IMR-90 (cell line): ENCODE measurements around the gene PLRG1. TPM values are rescaled to one million over a fixed set of nuclear protein-coding genes. Genes with fewer than 3 reads are reported as not detected.

ENCODE experiments used
- ATAC-seq: fragments of 200-7000 bp; cut with Tn5 transposase; 2 replicates; pipeline ENCODE4 v1.9.1; 2020; ENCODE audit warnings: low read depth, mild to moderate bottlenecking, moderate library complexity
- BruUV-seq: library from RNA; stranded (reverse); fragments of 400-500 nt; replicated peaks from 2 replicates; lab custom pipeline; 2021; lab: Mats Ljungman, UMichigan
- CTCF ChIA-PET: fragments of 300-600 bp; formaldehyde crosslinking; extraction: SDS; loops from one replicate; lab custom pipeline; 2021; ENCODE audit warnings: antibody characterized with exemption; lab: Yijun Ruan, JAX
- POLR2A ChIA-PET: fragments of 300-600 bp; sonication (Branson Sonifier 250); formaldehyde crosslinking; loops from one replicate; lab custom pipeline; 2022; ENCODE audit warnings: antibody characterized with exemption; ENCODE audit not compliant: unreplicated experiment; lab: Charles Lee
- DNase-seq: peaks from one replicate; pipeline ENCODE4 v3.0.0; 2013
- H2AFZ ChIP-seq: replicated peaks from 2 replicates; pipeline ENCODE3; 2013; ENCODE audit warnings: low read length, mild to moderate bottlenecking; ENCODE audit not compliant: poor library complexity
- H2AK5ac ChIP-seq: 2 replicates; pipeline ENCODE4 v1.6.1; 2013; ENCODE audit warnings: low read depth, low read length, inconsistent platforms
- H2AK9ac ChIP-seq: replicated peaks from 2 replicates; pipeline ENCODE3; 2013; ENCODE audit warnings: mild to moderate bottlenecking, low read depth, low read length, moderate library complexity; ENCODE audit not compliant: poor library complexity
- H2BK120ac ChIP-seq: 2 replicates; pipeline ENCODE4 v1.6.1; 2013; ENCODE audit warnings: low read depth, low read length, inconsistent platforms
- H2BK15ac ChIP-seq: 3 replicates; pipeline ENCODE4 v1.6.1; 2013; ENCODE audit warnings: low read depth, low read length, inconsistent platforms
- H2BK20ac ChIP-seq: 2 replicates; pipeline ENCODE4 v1.6.1; 2013; ENCODE audit warnings: low read depth, mild to moderate bottlenecking, inconsistent platforms, low read length, moderate library complexity
- H2BK5ac ChIP-seq: 2 replicates; pipeline ENCODE4 v1.6.1; 2013; ENCODE audit warnings: mild to moderate bottlenecking, low read depth, low read length, inconsistent platforms; ENCODE audit not compliant: poor library complexity, severe bottlenecking
- H3K14ac ChIP-seq: replicated peaks from 2 replicates; pipeline ENCODE4 v1.6.1; 2013; ENCODE audit warnings: low read depth, low read length, inconsistent platforms
- H3K18ac ChIP-seq: 2 replicates; pipeline ENCODE4 v1.6.1; 2013; ENCODE audit warnings: low read depth, low read length, control low read depth
- H3K23ac ChIP-seq: 2 replicates; pipeline ENCODE4 v1.6.1; 2013; ENCODE audit warnings: low read depth, low read length, inconsistent platforms
- H3K27ac ChIP-seq: 2 replicates; pipeline ENCODE4 v1.5.1; 2013; ENCODE audit warnings: mild to moderate bottlenecking, control low read depth, low read length; ENCODE audit not compliant: insufficient read depth
- H3K27me3 ChIP-seq: 2 replicates; pipeline ENCODE4 v1.6.1; 2013; ENCODE audit warnings: low read length; ENCODE audit not compliant: control insufficient read depth, insufficient read depth
- H3K36me3 ChIP-seq: 2 replicates; pipeline ENCODE4 v1.6.1; 2013; ENCODE audit warnings: low read length, mixed read lengths; ENCODE audit not compliant: control insufficient read depth, insufficient read depth
- H3K4ac ChIP-seq: 2 replicates; pipeline ENCODE4 v1.6.1; 2013; ENCODE audit warnings: low read depth, low read length, inconsistent platforms
- H3K4me1 ChIP-seq: 2 replicates; pipeline ENCODE4 v1.6.1; 2013; ENCODE audit warnings: low read length, mixed read lengths; ENCODE audit not compliant: control insufficient read depth, insufficient read depth
- H3K4me2 ChIP-seq: 2 replicates; pipeline ENCODE4 v1.6.1; 2013; ENCODE audit warnings: low read depth, mild to moderate bottlenecking, control low read depth, low read length, moderate library complexity
- H3K4me3 ChIP-seq: 2 replicates; pipeline ENCODE4 v1.5.1; 2013; ENCODE audit warnings: low read depth, mild to moderate bottlenecking, control low read depth, low read length, moderate library complexity; ENCODE audit not compliant: insufficient read depth
- H3K56ac ChIP-seq: 2 replicates; pipeline ENCODE4 v1.6.1; 2013; ENCODE audit warnings: low read length, inconsistent platforms; ENCODE audit not compliant: insufficient read depth; ENCODE audit errors: extremely low read depth
- H3K79me1 ChIP-seq, 2 experiments: 2 replicates each; pipeline ENCODE4 v1.6.1; 2013; ENCODE audit warnings: low read length in 2 of 2, inconsistent platforms in 1 of 2, low read depth in 1 of 2
- H3K9ac ChIP-seq: 2 replicates; pipeline ENCODE4 v1.6.1; 2013; ENCODE audit warnings: low read depth, low read length, control low read depth
- H3K9me1 ChIP-seq: 2 replicates; pipeline ENCODE4 v1.6.1; 2013; ENCODE audit warnings: low read length, inconsistent platforms; ENCODE audit not compliant: insufficient read depth
- H3K9me3 ChIP-seq: 2 replicates; pipeline ENCODE4 v1.6.1; 2013; ENCODE audit warnings: low read length; ENCODE audit not compliant: control insufficient read depth, insufficient read depth
- H4K20me1 ChIP-seq: 2 replicates; pipeline ENCODE4 v1.6.1; 2013; ENCODE audit warnings: low read length, inconsistent platforms; ENCODE audit not compliant: insufficient read depth
- H4K5ac ChIP-seq: 2 replicates; pipeline ENCODE4 v1.6.1; 2013; ENCODE audit warnings: mild to moderate bottlenecking, low read depth, low read length, control low read depth
- H4K8ac ChIP-seq, 2 experiments: 2 replicates each; pipeline ENCODE4 v1.6.1; 2013; ENCODE audit warnings: low read depth in 2 of 2, low read length in 2 of 2, control low read depth in 1 of 2, inconsistent platforms in 1 of 2
- H4K91ac ChIP-seq: 2 replicates; pipeline ENCODE4 v1.6.1; 2013; ENCODE audit warnings: low read depth, low read length, inconsistent platforms; ENCODE audit not compliant: insufficient read depth
- BHLHE40 ChIP-seq: fragments of 150-350 bp; IDR thresholded peaks from 2 replicates; pipeline ENCODE4 v1.6.1; 2016; ENCODE audit warnings: mild to moderate bottlenecking, low read depth, low read length
- CEBPB ChIP-seq: IDR thresholded peaks from 2 replicates; pipeline ENCODE4 v1.6.1; 2012; ENCODE audit warnings: low read depth, low read length, improper control_type of control experiment
- CHD1 ChIP-seq: IDR thresholded peaks from 2 replicates; pipeline ENCODE4 v1.6.1; 2012; ENCODE audit warnings: low read depth, low read length, improper control_type of control experiment
- ELK1 ChIP-seq: fragments of 150-350 bp; IDR thresholded peaks from 2 replicates; pipeline ENCODE4 v1.6.1; 2016; ENCODE audit warnings: low read depth, mild to moderate bottlenecking, low read length, moderate library complexity, borderline replicate concordance
- FOS ChIP-seq: fragments of 150-350 bp; IDR thresholded peaks from 2 replicates; pipeline ENCODE4 v1.6.1; 2016; ENCODE audit warnings: low read depth, low read length
- NFE2L2 ChIP-seq: fragments of 150-350 bp; IDR thresholded peaks from 2 replicates; pipeline ENCODE4 v1.6.1; 2016; ENCODE audit warnings: low read depth, mild to moderate bottlenecking, low read length
- POLR2A ChIP-seq: IDR thresholded peaks from 2 replicates; pipeline ENCODE4 v1.6.1; 2012; ENCODE audit warnings: mild to moderate bottlenecking, low read depth, low read length
- RCOR1 ChIP-seq: IDR thresholded peaks from 2 replicates; pipeline ENCODE4 v1.6.1; 2012; ENCODE audit warnings: mild to moderate bottlenecking, low read length, improper control_type of control experiment; ENCODE audit not compliant: insufficient replicate concordance
- RFX5 ChIP-seq: IDR thresholded peaks from 2 replicates; pipeline ENCODE4 v1.8.0; 2012; ENCODE audit warnings: low read depth, mild to moderate bottlenecking, low read length, moderate library complexity
- WGBS, 2 experiments: methylation state at CpG; one replicate each; pipeline versions ENCODE4 v1.1.5 to v1.1.7; 2013; ENCODE audit warnings: missing lambda C conversion rate in 2 of 2; ENCODE audit not compliant: insufficient read length in 1 of 2; ENCODE audit errors: extremely low coverage in 2 of 2; 5-methylcytosine and 5-hydroxymethylcytosine counted together
- dilution Hi-C: fragments of 300-500 bp; cut with HindIII; formaldehyde crosslinking; loops from one replicate; pipeline ENCODE4 v1.14.3; 2018; ENCODE audit warnings: low sequenced_read_pairs; ENCODE audit not compliant: unreplicated experiment
- in situ Hi-C: fragments of 300-500 bp; cut with MboI; formaldehyde crosslinking; loops from 3 replicates; pipeline ENCODE4 v1.14.3; 2019; ENCODE audit warnings: low sequenced_read_pairs, inconsistent platforms, mixed read lengths
- intact Hi-C: fragments of 100-400 bp; cut with micrococcal nuclease; formaldehyde crosslinking; loops from 2 replicates; pipeline ENCODE4 v1.10.0; 2022
- polyA plus RNA-seq, 3 experiments: library from polyadenylated mRNA; depleted of rRNA; stranded (reverse); fragments of >200 nt; gene quantifications; 2 replicates each; pipeline ENCODE4 v1.2.3, GENCODE V29; 2012; ENCODE audit warnings: low replicate concordance in 1 of 3
- total RNA-seq: library from RNA; depleted of rRNA; stranded (reverse); fragments of >200 nt; gene quantifications from 2 replicates; pipeline ENCODE4 v1.2.3, GENCODE V29; 2012
- TF ChIP-seq, protein P1 (sequence below): fragments of 150-350 bp; IDR thresholded peaks from 2 replicates; pipeline ENCODE4 v1.6.1; 2017; ENCODE audit warnings: mild to moderate bottlenecking, antibody characterized with exemption, low read length, low read depth
- TF ChIP-seq, protein P2 (sequence below): conservative IDR thresholded peaks from 2 replicates; pipeline ENCODE4 v1.5.1; 2012; ENCODE audit warnings: mild to moderate bottlenecking, low read depth, low read length, improper control_type of control experiment

The PLRG1 gene
- total and polyA plus RNA-seq, 2 of the 4 experiments (the other 2 are of a cell fraction) = 76.1 to 200 TPM

DNA sequence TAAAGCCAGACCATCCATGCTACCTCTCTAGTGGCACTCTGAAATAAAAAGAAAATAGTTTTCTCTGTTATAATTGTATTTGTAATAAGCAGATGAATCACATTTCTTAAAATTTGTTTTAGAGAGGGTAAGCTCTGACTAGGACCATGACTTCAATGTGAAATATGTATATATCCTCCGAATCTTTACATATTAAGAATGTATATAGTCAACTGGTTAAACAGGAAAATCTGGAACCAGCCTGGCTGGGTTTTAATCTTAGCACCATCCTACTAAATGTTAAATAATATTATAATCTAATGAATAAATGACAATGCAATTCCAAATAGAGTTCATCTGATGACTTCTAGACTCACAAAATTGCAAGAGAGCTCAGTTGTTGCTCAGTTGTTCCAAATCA is 14.1 kb upstream of the PLRG1 start:
- WGBS, 2 experiments = no CpG with 5 or more reads among the region's 1 CpG
- ChIA-PET POLR2A (no interaction called here), CTCF (interaction anchor here (1.2 kb wide), 1 partner anchor 154 kb away, joined by 3 read pairs; no protein-coding TSS in a partner anchor)
- no peak overlapping the region for H3K4ac ChIP-seq
- H2BK120ac ChIP-seq = no peak overlapping the region
- no peak for ATAC-seq
- H3K9me1 ChIP-seq = no peaks in the 10 kb centered on the region
- no peak overlapping the region for H4K91ac ChIP-seq
- no peak overlapping the region for H3K18ac ChIP-seq
- no TSS peak for BruUV-seq
- no peak overlapping the region for H2BK20ac ChIP-seq
- in situ Hi-C loops (loop anchor here (25.0 kb wide), 1 partner anchor 798 kb away; no protein-coding TSS in a partner anchor), dilution Hi-C loops (no loop called here), intact Hi-C loops (no loop called here)
- no peak overlapping the region for H2AFZ ChIP-seq
- no peak overlapping the region for H3K56ac ChIP-seq
- H4K8ac ChIP-seq = no peak overlapping the region
- H3K9me3 ChIP-seq = no peaks in the 10 kb centered on the region
- H3K27ac ChIP-seq = no peak overlapping the region
- H3K27me3 ChIP-seq = no peaks in the 10 kb centered on the region; the same call in 1 of the 2 replicates
- H3K79me1 ChIP-seq = no peaks in the 10 kb centered on the region
- no peaks in the 10 kb centered on the region for H4K20me1 ChIP-seq
- H3K14ac ChIP-seq = no peak overlapping the region
- no peak overlapping the region for H3K4me3 ChIP-seq
- no peak overlapping the region for H3K9ac ChIP-seq
- no peaks in the 10 kb centered on the region; the same call in 1 of the 2 replicates for H3K4me1 ChIP-seq
- no peak overlapping the region for H4K5ac ChIP-seq
- H2AK5ac ChIP-seq = no peak overlapping the region
- H3K23ac ChIP-seq = no peak overlapping the region
- H3K4me2 ChIP-seq = no peak overlapping the region
- H2AK9ac ChIP-seq = no peak overlapping the region
- H2BK5ac ChIP-seq = no peak overlapping the region
- no peak for DNase-seq
- TF ChIP-seq CEBPB (no peak), FOS (no peak), BHLHE40 (no peak), RFX5 (no peak), RCOR1 (no peak), NFE2L2 (no peak), POLR2A (no peak), ELK1 (no peak), CHD1 (no peak)
- TF ChIP-seq, protein P1, sequence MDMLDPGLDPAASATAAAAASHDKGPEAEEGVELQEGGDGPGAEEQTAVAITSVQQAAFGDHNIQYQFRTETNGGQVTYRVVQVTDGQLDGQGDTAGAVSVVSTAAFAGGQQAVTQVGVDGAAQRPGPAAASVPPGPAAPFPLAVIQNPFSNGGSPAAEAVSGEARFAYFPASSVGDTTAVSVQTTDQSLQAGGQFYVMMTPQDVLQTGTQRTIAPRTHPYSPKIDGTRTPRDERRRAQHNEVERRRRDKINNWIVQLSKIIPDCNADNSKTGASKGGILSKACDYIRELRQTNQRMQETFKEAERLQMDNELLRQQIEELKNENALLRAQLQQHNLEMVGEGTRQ = no peak
- TF ChIP-seq, protein P2, sequence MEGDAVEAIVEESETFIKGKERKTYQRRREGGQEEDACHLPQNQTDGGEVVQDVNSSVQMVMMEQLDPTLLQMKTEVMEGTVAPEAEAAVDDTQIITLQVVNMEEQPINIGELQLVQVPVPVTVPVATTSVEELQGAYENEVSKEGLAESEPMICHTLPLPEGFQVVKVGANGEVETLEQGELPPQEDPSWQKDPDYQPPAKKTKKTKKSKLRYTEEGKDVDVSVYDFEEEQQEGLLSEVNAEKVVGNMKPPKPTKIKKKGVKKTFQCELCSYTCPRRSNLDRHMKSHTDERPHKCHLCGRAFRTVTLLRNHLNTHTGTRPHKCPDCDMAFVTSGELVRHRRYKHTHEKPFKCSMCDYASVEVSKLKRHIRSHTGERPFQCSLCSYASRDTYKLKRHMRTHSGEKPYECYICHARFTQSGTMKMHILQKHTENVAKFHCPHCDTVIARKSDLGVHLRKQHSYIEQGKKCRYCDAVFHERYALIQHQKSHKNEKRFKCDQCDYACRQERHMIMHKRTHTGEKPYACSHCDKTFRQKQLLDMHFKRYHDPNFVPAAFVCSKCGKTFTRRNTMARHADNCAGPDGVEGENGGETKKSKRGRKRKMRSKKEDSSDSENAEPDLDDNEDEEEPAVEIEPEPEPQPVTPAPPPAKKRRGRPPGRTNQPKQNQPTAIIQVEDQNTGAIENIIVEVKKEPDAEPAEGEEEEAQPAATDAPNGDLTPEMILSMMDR = no peak
- no peak overlapping the region for H2BK15ac ChIP-seq
- no peaks in the 10 kb centered on the region for H3K36me3 ChIP-seq
